HepG2 (cell line): Measurements from ENCODE around the gene CRNKL1. TPM values are rescaled to one million over a fixed set of nuclear protein-coding genes. Genes with fewer than 3 reads are reported as not detected.
A peak's percentile ranks its signal among the peaks of the same experiment; 100 is the strongest.

Source experiments
- ESRRA ChIP-seq: sonication (generic); formaldehyde crosslinking; IDR thresholded peaks from 2 replicates; pipeline ENCODE4 v1.5.1; 2020; ENCODE audit warnings: mild to moderate bottlenecking, low read depth, missing genetic modification reagents
- IRX3 ChIP-seq: sonication (generic); formaldehyde crosslinking; IDR thresholded peaks from 2 replicates; pipeline ENCODE4 v1.8.1; 2023; ENCODE audit warnings: mild to moderate bottlenecking, low read depth, missing genetic modification reagents, borderline replicate concordance
- KLF9 ChIP-seq: IDR thresholded peaks from 2 replicates; pipeline ENCODE4 v1.6.1; 2016; ENCODE audit warnings: low read depth
- NR2F6 ChIP-seq, 2 experiments: IDR thresholded peaks; 2 replicates each; pipeline ENCODE4 v1.6.1; 2016; ENCODE audit warnings: antibody characterized with exemption in 1 of 2, mild to moderate bottlenecking in 1 of 2
- RORA ChIP-seq: sonication (generic); formaldehyde crosslinking; IDR thresholded peaks from 2 replicates; pipeline ENCODE4 v1.5.0; 2020; ENCODE audit warnings: mild to moderate bottlenecking, missing genetic modification reagents, moderate library complexity
- SIN3A ChIP-seq: IDR thresholded peaks from 2 replicates; pipeline ENCODE4 v1.6.1; 2011; ENCODE audit warnings: low read depth, mild to moderate bottlenecking, control low read depth, low read length, borderline replicate concordance
- polyA plus RNA-seq, 8 experiments: library from polyadenylated mRNA; depleted of rRNA in 3 of 8; stranded (reverse) in 7 of 8; unstranded in 1 of 8; fragments of >200 nt; fragmentation: Illumina TruSeq in 4 of 8; extraction: Trizol in 4 of 8; gene quantifications; 2 replicates each; pipeline versions ENCODE4 v1.2.1 to v1.2.3, GENCODE V29; 2011 to 2016; ENCODE audit warnings: low read depth in 4 of 8, missing spikeins in 1 of 8, mixed read lengths in 1 of 8; ENCODE audit not compliant: insufficient read depth in 1 of 8
- total RNA-seq, 5 experiments: library from RNA; depleted of rRNA; stranded (reverse); fragments of >200 nt; fragmentation: Illumina TruSeq; extraction: Trizol; gene quantifications; 2 replicates each; pipeline ENCODE4 v1.2.3, GENCODE V29; 2016; ENCODE audit warnings: low read depth in 1 of 5
- TF ChIP-seq, protein P1 (sequence below): sonication (generic); formaldehyde crosslinking; IDR thresholded peaks from 2 replicates; pipeline ENCODE4 v1.5.1; 2020; ENCODE audit warnings: missing genetic modification reagents, mild to moderate bottlenecking, borderline replicate concordance
- TF ChIP-seq, protein P2 (sequence below), 2 experiments: sonication (generic) in 1 of 2; formaldehyde crosslinking in 1 of 2; IDR thresholded peaks; 2 replicates each; pipeline versions ENCODE4 v1.4.0 to v1.6.1; 2016 to 2020; ENCODE audit warnings: borderline replicate concordance in 1 of 2, low read depth in 1 of 2, mild to moderate bottlenecking in 1 of 2, missing genetic modification reagents in 1 of 2
- TF ChIP-seq, protein P3 (sequence below): sonication (generic); formaldehyde crosslinking; IDR thresholded peaks from 2 replicates; pipeline ENCODE4 v1.5.0; 2020; ENCODE audit warnings: mild to moderate bottlenecking, missing genetic modification reagents
- TF ChIP-seq, protein P4 (sequence below): sonication (generic); formaldehyde crosslinking; IDR thresholded peaks from 2 replicates; pipeline ENCODE4 v1.4.0; 2020; ENCODE audit warnings: missing genetic modification reagents
- TF ChIP-seq, protein P5 (sequence below): sonication (generic); formaldehyde crosslinking; IDR thresholded peaks from 2 replicates; pipeline ENCODE4 v1.8.0; 2022; ENCODE audit warnings: missing genetic modification reagents, mild to moderate bottlenecking, moderate library complexity, borderline replicate concordance
- TF ChIP-seq, protein P6 (sequence below): sonication (generic); IDR thresholded peaks from 2 replicates; pipeline ENCODE4 v1.6.1; 2016; ENCODE audit warnings: low read depth, borderline replicate concordance

CRNKL1 gene
- total and polyA plus RNA-seq, 2 of the 13 experiments (the other 11 are each of a cell fraction or from before 2014, with no cell fraction given) = 12.3 to 64.5 TPM

DNA sequence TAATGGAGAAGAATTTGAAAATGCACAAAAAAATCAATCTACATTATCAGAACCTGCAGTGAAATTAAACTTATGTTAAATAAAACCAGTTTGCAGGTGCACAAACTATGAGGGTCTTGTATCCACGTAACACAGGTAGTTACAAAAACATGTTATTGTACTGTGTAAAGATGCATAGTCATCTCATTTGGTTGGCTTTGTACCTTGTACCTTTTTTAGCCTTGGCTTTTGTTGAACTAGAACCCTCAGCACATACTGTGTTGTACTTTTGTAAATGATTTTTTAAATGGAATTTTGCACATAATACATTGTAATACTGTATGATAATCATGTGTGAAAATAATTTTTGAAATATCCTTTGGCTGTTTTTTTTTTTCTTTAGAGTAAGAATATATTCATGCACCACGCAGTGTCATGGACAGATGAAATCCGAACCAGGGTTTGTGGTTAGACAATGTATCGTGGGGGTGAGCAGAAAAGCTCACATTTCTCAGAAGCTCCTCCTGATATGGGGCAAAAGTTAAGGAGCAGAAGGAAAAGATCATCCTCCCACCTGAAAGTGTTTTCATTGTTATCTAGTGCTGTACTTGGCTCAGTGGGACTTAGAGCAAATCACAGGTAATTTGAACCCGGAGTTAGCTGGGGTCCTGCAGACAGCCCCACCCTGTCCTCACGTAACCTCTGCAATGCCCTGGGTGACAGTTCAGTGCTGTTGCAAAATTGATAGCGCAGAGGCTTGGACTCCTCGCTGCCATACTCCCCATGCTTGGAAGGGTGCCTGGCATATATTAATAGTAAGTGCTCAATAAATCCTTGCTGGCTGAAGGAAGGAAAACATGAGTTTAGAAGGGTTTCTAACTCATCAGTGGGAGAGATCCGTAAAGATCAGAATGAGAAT, 49.9 kb downstream of the CRNKL1 start (continued):
- TF ChIP-seq, protein P1, sequence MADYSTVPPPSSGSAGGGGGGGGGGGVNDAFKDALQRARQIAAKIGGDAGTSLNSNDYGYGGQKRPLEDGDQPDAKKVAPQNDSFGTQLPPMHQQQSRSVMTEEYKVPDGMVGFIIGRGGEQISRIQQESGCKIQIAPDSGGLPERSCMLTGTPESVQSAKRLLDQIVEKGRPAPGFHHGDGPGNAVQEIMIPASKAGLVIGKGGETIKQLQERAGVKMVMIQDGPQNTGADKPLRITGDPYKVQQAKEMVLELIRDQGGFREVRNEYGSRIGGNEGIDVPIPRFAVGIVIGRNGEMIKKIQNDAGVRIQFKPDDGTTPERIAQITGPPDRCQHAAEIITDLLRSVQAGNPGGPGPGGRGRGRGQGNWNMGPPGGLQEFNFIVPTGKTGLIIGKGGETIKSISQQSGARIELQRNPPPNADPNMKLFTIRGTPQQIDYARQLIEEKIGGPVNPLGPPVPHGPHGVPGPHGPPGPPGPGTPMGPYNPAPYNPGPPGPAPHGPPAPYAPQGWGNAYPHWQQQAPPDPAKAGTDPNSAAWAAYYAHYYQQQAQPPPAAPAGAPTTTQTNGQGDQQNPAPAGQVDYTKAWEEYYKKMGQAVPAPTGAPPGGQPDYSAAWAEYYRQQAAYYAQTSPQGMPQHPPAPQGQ (CRISPR knock-in tag) = no peak
- TF ChIP-seq, protein P2, sequence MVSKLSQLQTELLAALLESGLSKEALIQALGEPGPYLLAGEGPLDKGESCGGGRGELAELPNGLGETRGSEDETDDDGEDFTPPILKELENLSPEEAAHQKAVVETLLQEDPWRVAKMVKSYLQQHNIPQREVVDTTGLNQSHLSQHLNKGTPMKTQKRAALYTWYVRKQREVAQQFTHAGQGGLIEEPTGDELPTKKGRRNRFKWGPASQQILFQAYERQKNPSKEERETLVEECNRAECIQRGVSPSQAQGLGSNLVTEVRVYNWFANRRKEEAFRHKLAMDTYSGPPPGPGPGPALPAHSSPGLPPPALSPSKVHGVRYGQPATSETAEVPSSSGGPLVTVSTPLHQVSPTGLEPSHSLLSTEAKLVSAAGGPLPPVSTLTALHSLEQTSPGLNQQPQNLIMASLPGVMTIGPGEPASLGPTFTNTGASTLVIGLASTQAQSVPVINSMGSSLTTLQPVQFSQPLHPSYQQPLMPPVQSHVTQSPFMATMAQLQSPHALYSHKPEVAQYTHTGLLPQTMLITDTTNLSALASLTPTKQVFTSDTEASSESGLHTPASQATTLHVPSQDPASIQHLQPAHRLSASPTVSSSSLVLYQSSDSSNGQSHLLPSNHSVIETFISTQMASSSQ (IDR thresholded peaks at IDR 0.05; ENCODE audit: low read depth) = peak; percentile 40
- TF ChIP-seq, protein P2 (CRISPR knock-in tag; IDR thresholded peaks at IDR 0.05; ENCODE audit: borderline replicate concordance) = peak; percentile 30; the same call in 1 of the 2 replicates
- TF ChIP-seq KLF9 (CRISPR knock-in tag) (no peak), SIN3A (no peak), IRX3 (CRISPR knock-in tag) (no peak), RORA (CRISPR knock-in tag) (no peak), ESRRA (CRISPR knock-in tag) (no peak), NR2F6 (IDR thresholded peaks at IDR 0.05) (no peak; the same call in 1 of the 2 replicates), NR2F6 (CRISPR knock-in tag; IDR thresholded peaks at IDR 0.05) (peak; percentile 78; the same call in 1 of the 2 replicates)
- TF ChIP-seq, protein P3, sequence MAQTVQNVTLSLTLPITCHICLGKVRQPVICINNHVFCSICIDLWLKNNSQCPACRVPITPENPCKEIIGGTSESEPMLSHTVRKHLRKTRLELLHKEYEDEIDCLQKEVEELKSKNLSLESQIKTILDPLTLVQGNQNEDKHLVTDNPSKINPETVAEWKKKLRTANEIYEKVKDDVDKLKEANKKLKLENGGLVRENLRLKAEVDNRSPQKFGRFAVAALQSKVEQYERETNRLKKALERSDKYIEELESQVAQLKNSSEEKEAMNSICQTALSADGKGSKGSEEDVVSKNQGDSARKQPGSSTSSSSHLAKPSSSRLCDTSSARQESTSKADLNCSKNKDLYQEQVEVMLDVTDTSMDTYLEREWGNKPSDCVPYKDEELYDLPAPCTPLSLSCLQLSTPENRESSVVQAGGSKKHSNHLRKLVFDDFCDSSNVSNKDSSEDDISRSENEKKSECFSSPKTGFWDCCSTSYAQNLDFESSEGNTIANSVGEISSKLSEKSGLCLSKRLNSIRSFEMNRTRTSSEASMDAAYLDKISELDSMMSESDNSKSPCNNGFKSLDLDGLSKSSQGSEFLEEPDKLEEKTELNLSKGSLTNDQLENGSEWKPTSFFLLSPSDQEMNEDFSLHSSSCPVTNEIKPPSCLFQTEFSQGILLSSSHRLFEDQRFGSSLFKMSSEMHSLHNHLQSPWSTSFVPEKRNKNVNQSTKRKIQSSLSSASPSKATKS (CRISPR knock-in tag) = no peak
- TF ChIP-seq, protein P4, sequence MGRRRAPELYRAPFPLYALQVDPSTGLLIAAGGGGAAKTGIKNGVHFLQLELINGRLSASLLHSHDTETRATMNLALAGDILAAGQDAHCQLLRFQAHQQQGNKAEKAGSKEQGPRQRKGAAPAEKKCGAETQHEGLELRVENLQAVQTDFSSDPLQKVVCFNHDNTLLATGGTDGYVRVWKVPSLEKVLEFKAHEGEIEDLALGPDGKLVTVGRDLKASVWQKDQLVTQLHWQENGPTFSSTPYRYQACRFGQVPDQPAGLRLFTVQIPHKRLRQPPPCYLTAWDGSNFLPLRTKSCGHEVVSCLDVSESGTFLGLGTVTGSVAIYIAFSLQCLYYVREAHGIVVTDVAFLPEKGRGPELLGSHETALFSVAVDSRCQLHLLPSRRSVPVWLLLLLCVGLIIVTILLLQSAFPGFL (CRISPR knock-in tag) = no peak
- TF ChIP-seq, protein P5, sequence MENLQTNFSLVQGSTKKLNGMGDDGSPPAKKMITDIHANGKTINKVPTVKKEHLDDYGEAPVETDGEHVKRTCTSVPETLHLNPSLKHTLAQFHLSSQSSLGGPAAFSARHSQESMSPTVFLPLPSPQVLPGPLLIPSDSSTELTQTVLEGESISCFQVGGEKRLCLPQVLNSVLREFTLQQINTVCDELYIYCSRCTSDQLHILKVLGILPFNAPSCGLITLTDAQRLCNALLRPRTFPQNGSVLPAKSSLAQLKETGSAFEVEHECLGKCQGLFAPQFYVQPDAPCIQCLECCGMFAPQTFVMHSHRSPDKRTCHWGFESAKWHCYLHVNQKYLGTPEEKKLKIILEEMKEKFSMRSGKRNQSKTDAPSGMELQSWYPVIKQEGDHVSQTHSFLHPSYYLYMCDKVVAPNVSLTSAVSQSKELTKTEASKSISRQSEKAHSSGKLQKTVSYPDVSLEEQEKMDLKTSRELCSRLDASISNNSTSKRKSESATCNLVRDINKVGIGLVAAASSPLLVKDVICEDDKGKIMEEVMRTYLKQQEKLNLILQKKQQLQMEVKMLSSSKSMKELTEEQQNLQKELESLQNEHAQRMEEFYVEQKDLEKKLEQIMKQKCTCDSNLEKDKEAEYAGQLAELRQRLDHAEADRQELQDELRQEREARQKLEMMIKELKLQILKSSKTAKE = peak; percentile 82
- TF ChIP-seq, protein P6, sequence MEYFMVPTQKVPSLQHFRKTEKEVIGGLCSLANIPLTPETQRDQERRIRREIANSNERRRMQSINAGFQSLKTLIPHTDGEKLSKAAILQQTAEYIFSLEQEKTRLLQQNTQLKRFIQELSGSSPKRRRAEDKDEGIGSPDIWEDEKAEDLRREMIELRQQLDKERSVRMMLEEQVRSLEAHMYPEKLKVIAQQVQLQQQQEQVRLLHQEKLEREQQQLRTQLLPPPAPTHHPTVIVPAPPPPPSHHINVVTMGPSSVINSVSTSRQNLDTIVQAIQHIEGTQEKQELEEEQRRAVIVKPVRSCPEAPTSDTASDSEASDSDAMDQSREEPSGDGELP = no peak
